Transverse colon (tissue), 4 donors: ENCODE measurements around the gene TMEM30B. TPM values are rescaled to one million over a fixed set of nuclear protein-coding genes. Genes with fewer than 3 reads are reported as not detected.
A peak's percentile ranks its signal among the peaks of the same experiment; 100 is the strongest.

Experiments used
- DNase-seq: peaks from one replicate; pipeline ENCODE4 v3.0.0-alpha.2; 2019
- H3K27ac ChIP-seq, 4 donors: fragments of 200-600 bp; sonication (generic); 2 replicates each; pipeline ENCODE4 v1.5.1; 2016 to 2018; ENCODE audit warnings: inconsistent platforms in 4 of 4
- H3K27me3 ChIP-seq: fragments of 200-600 bp; sonication (generic); 2 replicates; pipeline ENCODE4 v1.5.1; 2017; ENCODE audit warnings: inconsistent platforms
- H3K36me3 ChIP-seq, 4 donors: fragments of 200-600 bp; sonication (generic); 2 replicates each; pipeline ENCODE4 v1.5.1; 2017 to 2019; ENCODE audit warnings: inconsistent platforms in 4 of 4
- H3K4me1 ChIP-seq, 4 donors: fragments of 200-600 bp; sonication (generic); 2 replicates each; pipeline ENCODE4 v1.5.1; 2017 to 2020; ENCODE audit warnings: inconsistent platforms in 4 of 4
- H3K4me3 ChIP-seq, 4 donors: fragments of 200-600 bp; sonication (generic); 1 replicate in 1 of 4; 2 replicates in 3 of 4; pipeline versions ENCODE4 v1.5.1 to v1.6.1; 2017 to 2019; ENCODE audit warnings: inconsistent platforms in 4 of 4
- H3K9me3 ChIP-seq, 2 donors: fragments of 200-600 bp; sonication (generic); 2 replicates each; pipeline ENCODE4 v1.5.1; 2017 to 2019; ENCODE audit warnings: inconsistent platforms in 2 of 2
- CTCF ChIP-seq, 5 experiments: fragments of 200-600 bp in 3 of 5; fragments of 450-650 bp in 2 of 5; sonication (generic) in 3 of 5; IDR thresholded peaks; 1 replicate in 2 of 5; 2 replicates in 3 of 5; pipeline ENCODE4 v1.5.1; 2016 to 2017; ENCODE audit warnings: antibody characterized with exemption in 5 of 5, inconsistent platforms in 3 of 5, mild to moderate bottlenecking in 2 of 5, moderate library complexity in 1 of 5
- EP300 ChIP-seq: sonication (generic); formaldehyde crosslinking; IDR thresholded peaks from one replicate; pipeline ENCODE4 v1.6.1; 2017; ENCODE audit warnings: antibody characterized with exemption, low read depth
- POLR2A ChIP-seq: fragments of 450-650 bp; IDR thresholded peaks from one replicate; pipeline ENCODE4 v1.6.1; 2016; ENCODE audit warnings: antibody characterized with exemption, mild to moderate bottlenecking, moderate library complexity
- POLR2AphosphoS5 ChIP-seq, 3 donors: sonication (generic); formaldehyde crosslinking; IDR thresholded peaks; one replicate each; pipeline ENCODE4 v1.6.1; 2016; ENCODE audit warnings: antibody characterized with exemption in 3 of 3
- WGBS, 2 donors: methylation state at CpG; one replicate each; pipeline ENCODE4 v1.1.5; 2018; ENCODE audit warnings: low coverage in 1 of 2; 5-methylcytosine and 5-hydroxymethylcytosine counted together
- in situ Hi-C, 4 donors: fragments of 200-750 bp; cut with MboI; loops; one replicate each; pipeline versions ENCODE4 v1.15.0 to v1.15.1; 2017; ENCODE audit warnings: low sequenced_read_pairs in 3 of 4, low pct_ligation_motif_present in 1 of 4, low pct_unique_long_range_greater_than_20kb in 1 of 4
- intact Hi-C: fragments of 100-400 bp; cut with DNase I; formaldehyde crosslinking; loops from one replicate; pipeline ENCODE4 v1.15.1; 2023; ENCODE audit warnings: low total_unique reads
- total RNA-seq, 4 donors: library from RNA; depleted of rRNA; stranded (reverse); fragments of >200 nt; gene quantifications; one replicate each; pipeline ENCODE4 v1.1.0, GENCODE V29; 2016

TMEM30B gene
- total RNA-seq, 4 donors from 2014 or later, result 50.4 to 141 (median 71.2) TPM

- Histone ChIP-seq H3K27me3 (peaks cover 17% of the 10 kb centered on the region), H3K9me3 (no peaks in the 10 kb centered on the region), H3K4me3 (no peak overlapping the region), H3K4me1 (no peaks in the 10 kb centered on the region), H3K27ac (no peak overlapping the region), H3K36me3 (no peaks in the 10 kb centered on the region)
- intact Hi-C loops (loop anchor here (5.0 kb wide), 1 partner anchor 633 kb away; no protein-coding TSS in a partner anchor), in situ Hi-C loops (loop anchor here (5.0 to 25.0 kb wide), 3 partner anchors 628 to 918 kb away; no protein-coding TSS in a partner anchor)
- 73 to 88% methylated on average over 3 to 8 of the region's 8 CpGs for WGBS, 2 donors
- DNase-seq, result no peak
- no peak for TF ChIP-seq CTCF (IDR thresholded peaks at IDR 0.05)
- TF ChIP-seq POLR2AphosphoS5 (IDR thresholded peaks at IDR 0.05), result no peak
- no peak for TF ChIP-seq EP300
- no peak for TF ChIP-seq POLR2A
Measured at GRCh38 chr14:61254808-61255526, 26.2 kb downstream of the TMEM30B start.

DNA sequence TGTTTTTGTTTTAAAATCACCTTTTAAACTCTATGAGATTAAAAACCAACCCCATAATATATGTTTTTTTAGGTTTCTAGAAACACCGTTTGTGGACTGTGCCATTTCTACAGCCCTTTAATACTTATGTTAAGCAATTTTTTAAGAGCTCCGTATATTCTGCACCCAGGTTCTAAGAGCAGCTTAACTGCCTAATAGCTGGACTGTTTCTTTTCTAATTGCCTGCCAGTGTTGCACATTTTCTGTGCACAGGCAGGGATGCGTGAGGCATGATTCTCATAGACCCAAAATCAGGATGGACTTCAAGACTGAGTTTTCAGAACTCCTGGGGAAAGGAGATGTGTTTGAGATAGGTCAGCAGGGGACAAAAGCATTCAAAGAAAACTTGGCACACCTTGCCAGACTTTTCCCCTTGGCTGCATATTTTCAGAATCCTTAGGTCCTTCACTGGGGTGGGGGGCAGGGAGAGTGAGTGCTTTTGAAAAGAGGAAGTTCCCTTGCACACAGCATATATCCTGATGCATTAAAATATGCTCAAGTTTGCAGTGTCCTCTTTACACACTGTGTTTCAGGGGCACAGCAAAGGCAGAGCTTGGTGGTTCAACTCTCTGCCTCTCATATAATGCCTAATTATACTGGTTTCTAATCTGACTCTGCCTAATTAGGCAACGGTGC, 27.9 kb downstream of the TMEM30B start:
- 58 to 60% methylated on average over 3 to 4 of the region's 4 CpGs for WGBS, 2 donors
- DNase-seq, result no peak
- intact Hi-C loops, result no loop called here
- in situ Hi-C loops, result loop anchor here (5.0 to 25.0 kb wide), 3 partner anchors 626 to 916 kb away; no protein-coding TSS in a partner anchor
- no peaks in the 10 kb centered on the region for H3K4me1 ChIP-seq
- no peaks in the 10 kb centered on the region for H3K9me3 ChIP-seq
- no peak overlapping the region for H3K4me3 ChIP-seq
- peaks cover 17% of the 10 kb centered on the region for H3K27me3 ChIP-seq
- TF ChIP-seq POLR2A (no peak), CTCF (IDR thresholded peaks at IDR 0.05) (no peak), EP300 (no peak), POLR2AphosphoS5 (IDR thresholded peaks at IDR 0.05) (no peak)
- no peak overlapping the region for H3K27ac ChIP-seq
- no peaks in the 10 kb centered on the region for H3K36me3 ChIP-seq

- intact Hi-C loops, result no loop called here
- TF ChIP-seq CTCF (IDR thresholded peaks at IDR 0.05) (peak; percentile 58 to 69 (median 64)), POLR2A (no peak)
- H3K4me1 ChIP-seq, result no peaks in the 10 kb centered on the region
- no peak overlapping the region for H3K4me3 ChIP-seq
- DNase-seq, result peak; percentile 56
- in situ Hi-C loops, result loop anchor here (5.0 to 25.0 kb wide), 3 partner anchors 625 to 915 kb away; no protein-coding TSS in a partner anchor
- peaks cover 17% of the 10 kb centered on the region for H3K27me3 ChIP-seq
- H3K9me3 ChIP-seq, result no peaks in the 10 kb centered on the region
- no peaks in the 10 kb centered on the region for H3K36me3 ChIP-seq
- H3K27ac ChIP-seq, result no peak overlapping the region
- WGBS, 2 donors, result 11 to 21% methylated on average over 3 to 7 of the region's 7 CpGs
Measured at GRCh38 chr14:61252369-61253063, 28.6 kb downstream of the TMEM30B start.

DNA sequence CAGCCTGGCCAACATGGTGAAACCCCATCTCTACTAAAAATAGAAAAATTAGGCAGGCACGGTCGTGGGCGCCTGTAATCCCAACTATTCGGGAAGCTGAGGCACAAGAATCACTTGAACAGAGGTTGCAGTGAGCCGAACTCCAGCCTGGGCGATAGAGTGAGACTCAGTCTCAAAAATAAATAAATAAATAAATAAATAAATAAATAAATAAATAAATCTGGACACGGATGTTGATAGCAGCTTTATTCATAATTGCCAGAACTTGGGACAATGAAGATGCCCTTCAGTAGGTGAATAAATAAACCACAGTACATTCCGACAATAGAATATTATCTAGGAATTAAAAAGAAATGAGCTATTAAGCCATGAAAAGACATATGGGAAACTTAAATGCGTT, 31.1 kb downstream of the TMEM30B start:
- in situ Hi-C loops, result loop anchor here (5.0 to 25.0 kb wide), 3 partner anchors 623 to 913 kb away; no protein-coding TSS in a partner anchor
- WGBS, 2 donors, result 78 to 80% methylated on average over 9 of the region's 9 CpGs

More for the DNA sequence above, 31.1 kb downstream of the TMEM30B start:
- DNase-seq, result no peak
- H3K27me3 ChIP-seq, result peaks cover 10% of the 10 kb centered on the region
- no peaks in the 10 kb centered on the region for H3K36me3 ChIP-seq
- H3K27ac ChIP-seq, result no peak overlapping the region
- intact Hi-C loops, result no loop called here
- no peaks in the 10 kb centered on the region for H3K4me1 ChIP-seq
- no peak for TF ChIP-seq POLR2A
- no peak for TF ChIP-seq CTCF (IDR thresholded peaks at IDR 0.05)
- TF ChIP-seq POLR2AphosphoS5 (IDR thresholded peaks at IDR 0.05), result no peak
- TF ChIP-seq EP300, result no peak
- H3K4me3 ChIP-seq, result no peak overlapping the region
- H3K9me3 ChIP-seq, result no peaks in the 10 kb centered on the region
